SKM-1 (cell line): Measurements from ENCODE around the gene TULP4.
"Not testable (repeated sequence)": the region's sequence is repeated elsewhere in the genome, so short reads cannot be mapped to it uniquely, and the experiment has no call there.

ENCODE experiments used
- DNase-seq: peaks from one replicate; lab custom pipeline; 2025; ENCODE audit not compliant: unreplicated experiment; lab: John Stamatoyannopoulos, UW

The TULP4 gene

GRCh38 chr6:158324136-158324535 is 11.9 kb downstream of the TULP4 start:
- no peak for DNase-seq

- DNase-seq, result no peak
Measured at GRCh38 chr6:158327211-158327610, 14.9 kb downstream of the TULP4 start.

- no peak for DNase-seq
Measured at GRCh38 chr6:158328952-158329351, 16.7 kb downstream of the TULP4 start.

- no peak for DNase-seq
Measured at GRCh38 chr6:158329531-158329930, 17.3 kb downstream of the TULP4 start.

- DNase-seq, result no peak
Measured at GRCh38 chr6:158330016-158330415, 17.8 kb downstream of the TULP4 start.

- DNase-seq, result no peak
Measured at GRCh38 chr6:158332237-158332636, 20.0 kb downstream of the TULP4 start.

- no peak for DNase-seq
Measured at GRCh38 chr6:158333094-158333493, 20.8 kb downstream of the TULP4 start.

GRCh38 chr6:158334534-158334933 is 22.3 kb downstream of the TULP4 start:
- DNase-seq, result no peak

- DNase-seq, result no peak
Measured at GRCh38 chr6:158337332-158337731, 25.1 kb downstream of the TULP4 start.

- DNase-seq, result no peak
Measured at GRCh38 chr6:158338311-158339112, 26.2 kb downstream of the TULP4 start.

GRCh38 chr6:158339197-158339596 is 26.9 kb downstream of the TULP4 start:
- not testable (repeated sequence) for DNase-seq

GRCh38 chr6:158340252-158340651 is 28.0 kb downstream of the TULP4 start:
- no peak for DNase-seq

- no peak for DNase-seq
Measured at GRCh38 chr6:158344534-158344933, 32.3 kb downstream of the TULP4 start.

GRCh38 chr6:158345444-158345843 is 33.2 kb downstream of the TULP4 start:
- DNase-seq, result not testable (repeated sequence)

GRCh38 chr6:158347335-158347734 is 35.1 kb downstream of the TULP4 start:
- no peak for DNase-seq

GRCh38 chr6:158348737-158349504 is 36.7 kb downstream of the TULP4 start:
- DNase-seq, result not testable (repeated sequence)

GRCh38 chr6:158349505-158350275 is 37.4 kb downstream of the TULP4 start:
- not testable (repeated sequence) for DNase-seq

- not testable (repeated sequence) for DNase-seq
Measured at GRCh38 chr6:158350731-158351130, 38.5 kb downstream of the TULP4 start.

- no peak for DNase-seq
Measured at GRCh38 chr6:158353883-158354877, 41.9 kb downstream of the TULP4 start.
